MV-4-11 (cell line): Measurements from ENCODE around the gene TTC28.
A peak's percentile ranks its signal among the peaks of the same experiment; 100 is the strongest.

Experiments used
- DNase-seq: peaks from one replicate; lab custom pipeline; 2025; lab: John Stamatoyannopoulos, UW

The TTC28 gene

DNA sequence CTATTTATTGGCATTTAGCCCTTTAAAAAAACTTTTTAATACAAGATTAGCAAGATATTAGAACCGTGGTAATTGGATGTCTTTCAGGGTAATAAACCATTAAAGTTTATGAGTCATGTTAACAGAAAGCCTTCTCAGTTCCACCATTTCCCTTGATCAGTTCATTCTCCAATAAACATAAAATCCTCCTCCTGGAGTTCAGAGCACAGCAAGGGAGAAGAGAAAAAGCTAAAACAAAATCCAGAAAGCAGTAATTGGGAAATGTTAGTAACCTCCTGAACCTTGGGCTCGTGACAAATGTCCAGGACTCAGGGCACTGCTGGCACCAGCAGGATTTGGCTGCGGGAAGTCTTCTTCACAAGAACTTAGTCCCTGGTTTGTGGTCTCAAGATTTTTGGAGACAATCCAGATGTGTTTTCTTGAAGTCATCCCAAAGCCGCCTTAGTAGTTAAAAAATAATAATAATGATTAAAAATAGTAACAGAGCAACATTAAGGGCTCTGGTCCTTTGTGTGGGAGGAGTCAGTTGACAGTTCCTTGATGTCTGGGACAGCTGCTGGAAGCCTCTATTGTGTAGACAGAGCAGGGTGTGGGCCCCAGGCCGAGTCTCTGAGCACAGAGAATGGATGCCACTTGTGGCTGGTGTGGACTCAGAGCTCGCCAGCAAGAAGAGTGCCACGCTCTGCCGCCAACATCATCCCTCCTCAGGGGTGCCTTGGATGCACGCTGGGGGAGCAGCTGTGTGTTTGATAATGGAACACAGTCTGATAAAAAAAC lies 717.2 kb downstream of the TTC28 start:
- no peak for DNase-seq

DNA sequence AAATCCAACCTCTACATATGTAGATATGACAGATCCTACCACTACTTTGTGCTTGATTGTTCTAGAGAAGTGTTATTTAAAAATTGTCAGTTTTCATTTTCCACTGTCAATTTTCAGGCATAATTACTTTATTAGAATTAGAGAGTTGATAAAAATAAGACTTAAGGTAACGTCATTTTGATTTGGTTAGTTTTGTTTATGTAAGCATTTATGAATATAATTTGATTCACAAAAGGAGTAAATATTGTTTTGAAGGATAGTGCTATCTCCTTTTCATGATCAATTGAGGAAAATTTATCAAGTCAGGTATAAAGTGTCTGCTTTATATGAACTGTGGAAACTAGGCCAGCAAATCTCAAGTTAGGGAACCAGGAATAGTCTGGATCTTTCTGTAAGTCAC lies 718.0 kb downstream of the TTC28 start:
- no peak for DNase-seq

DNA sequence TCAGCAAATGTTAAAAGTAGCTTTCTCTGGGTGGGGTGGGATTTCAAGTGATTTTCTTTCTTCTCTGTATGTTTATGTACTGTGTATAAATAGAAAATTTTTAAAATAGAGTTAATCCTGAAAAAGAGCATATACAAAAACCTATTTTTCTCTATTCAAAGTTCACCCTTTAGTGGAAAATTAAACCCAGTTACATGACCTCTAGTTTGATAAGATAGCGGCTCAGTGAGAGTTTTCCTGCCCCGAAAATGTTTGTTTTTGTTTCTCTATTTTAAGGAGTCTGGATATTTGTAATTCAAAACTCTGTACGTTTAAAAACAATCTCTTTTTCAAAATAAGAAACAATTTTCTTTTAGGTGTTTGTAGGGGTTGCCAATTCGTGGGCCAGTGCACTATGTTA lies 718.5 kb downstream of the TTC28 start:
- DNase-seq, result no peak

DNA sequence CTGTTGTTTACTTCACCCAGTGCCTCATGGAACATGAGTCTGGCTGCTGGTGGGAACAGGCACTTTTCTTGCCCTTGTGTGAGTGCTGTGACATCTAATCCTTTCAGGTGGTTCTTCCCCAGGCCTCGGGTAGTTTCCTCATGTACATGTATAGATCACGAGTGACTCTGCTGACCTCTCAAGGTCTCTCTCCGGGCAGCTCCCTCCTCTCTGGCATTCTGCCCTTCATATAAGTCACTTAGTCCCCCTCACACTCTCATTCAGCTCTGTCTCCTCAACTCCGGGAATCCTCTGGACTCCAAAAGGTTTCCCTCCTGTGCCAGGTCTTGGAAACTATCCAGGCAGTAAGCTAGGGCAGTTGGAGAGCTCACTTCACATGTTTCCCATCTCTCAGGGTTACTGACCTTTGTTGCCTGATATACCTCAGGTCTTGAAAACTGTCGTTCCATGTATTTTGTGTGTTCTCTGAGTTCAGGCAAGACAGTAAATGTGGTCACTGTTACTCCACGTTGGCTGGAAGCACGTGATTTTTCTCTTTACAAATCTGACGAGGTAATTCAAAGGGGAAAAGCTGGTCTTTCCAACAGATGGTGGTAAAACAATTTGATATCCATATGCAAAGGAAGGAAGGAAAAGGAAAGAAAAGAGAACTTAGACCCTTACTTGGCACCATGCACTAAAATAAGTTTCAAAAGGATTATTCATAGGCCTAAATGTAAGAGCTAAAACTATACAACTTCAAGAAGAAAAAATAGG lies 720.1 kb downstream of the TTC28 start:
- no peak for DNase-seq

DNA sequence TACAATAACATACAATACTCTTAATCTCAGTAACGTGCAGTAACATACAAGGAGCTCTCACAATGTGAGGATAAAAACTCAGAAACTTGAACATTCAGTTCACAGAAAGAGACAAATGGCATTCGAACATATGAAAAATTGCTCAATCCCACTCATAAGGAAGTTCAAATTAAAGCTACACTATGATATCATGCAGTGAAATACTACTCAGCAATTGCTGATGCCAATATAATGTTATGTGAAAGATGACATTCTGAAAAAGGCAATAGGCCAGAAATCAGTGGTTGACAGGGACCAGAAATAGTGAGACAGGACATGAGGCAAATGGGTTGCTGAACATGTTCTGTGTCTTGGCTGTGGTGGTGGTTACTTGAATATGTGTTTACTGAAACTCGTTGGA lies 726.9 kb downstream of the TTC28 start:
- DNase-seq, result peak; percentile 29

DNA sequence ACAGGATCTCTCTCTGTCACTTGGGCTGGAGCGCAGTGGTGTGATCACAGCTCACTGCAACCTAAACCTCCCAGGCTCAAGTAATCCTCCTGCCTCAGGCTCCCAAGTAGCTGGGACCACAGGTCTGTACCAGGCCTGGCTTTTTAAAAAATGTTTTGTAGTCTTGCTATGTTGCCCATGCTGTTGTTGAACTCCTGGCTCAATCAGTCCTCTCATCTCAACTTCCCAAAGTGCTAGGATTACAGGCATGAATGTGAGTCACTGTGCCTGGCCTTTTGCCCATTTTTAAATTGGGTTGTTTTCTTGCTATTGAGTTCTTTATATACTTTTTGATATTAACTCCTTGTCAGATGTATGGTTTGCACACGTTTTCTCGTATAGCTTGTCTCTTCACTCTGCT lies 727.5 kb downstream of the TTC28 start:
- no peak for DNase-seq

DNA sequence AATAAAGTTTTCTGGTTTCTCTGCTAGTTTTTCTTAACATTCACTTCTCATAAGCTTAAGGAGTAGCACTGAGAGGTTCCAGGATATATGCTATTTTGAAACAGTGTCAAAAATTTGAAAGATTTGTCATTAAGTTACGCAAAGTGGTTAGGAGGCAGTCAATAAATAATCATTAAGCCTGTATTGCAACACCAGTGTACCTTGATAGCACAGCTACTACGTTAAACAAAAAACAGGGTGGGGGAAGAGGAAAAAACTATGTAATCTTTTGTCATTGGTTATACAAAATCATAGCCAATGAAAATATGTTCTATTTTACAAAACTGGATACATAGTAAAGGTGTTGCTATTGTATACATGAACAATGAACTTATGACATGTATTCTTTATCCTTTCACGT lies 730.2 kb downstream of the TTC28 start:
- DNase-seq, result no peak

DNA sequence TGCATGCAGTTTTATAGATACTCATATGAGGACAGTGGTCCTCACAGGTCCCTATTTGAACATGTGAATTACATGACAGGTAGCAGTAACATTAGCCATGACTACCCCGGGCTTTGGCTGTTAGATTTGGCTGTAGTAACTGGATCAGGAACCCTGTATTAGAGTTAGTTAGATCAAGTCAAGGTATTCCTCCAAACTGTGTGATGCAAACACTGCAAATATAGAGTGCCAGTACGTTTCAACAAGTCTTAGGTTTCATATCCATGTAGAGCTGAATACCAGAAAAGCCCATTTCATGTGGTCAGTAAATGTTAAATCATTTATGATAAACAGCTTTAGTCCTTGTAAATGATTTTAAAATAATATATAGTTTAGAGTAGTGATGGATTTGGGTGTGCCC lies 731.1 kb downstream of the TTC28 start:
- DNase-seq, result no peak

DNA sequence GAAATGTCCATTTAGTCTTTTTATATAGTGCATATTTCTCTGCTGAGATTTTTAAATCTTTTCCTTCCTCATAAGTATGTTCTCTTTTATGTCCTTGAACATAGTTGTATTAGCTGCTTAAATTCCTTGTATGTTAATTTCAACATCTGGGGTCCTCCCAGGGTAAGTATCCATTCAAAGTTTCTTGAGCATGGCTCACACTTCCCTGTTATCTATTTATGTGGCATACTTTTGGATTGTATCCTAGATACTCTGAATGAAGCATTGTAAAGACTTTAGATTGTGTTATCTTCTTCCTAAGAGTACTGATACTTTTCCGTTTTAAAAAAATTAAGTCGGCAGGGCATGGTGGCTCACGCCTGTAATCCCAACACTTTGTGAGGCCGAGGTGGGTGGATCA lies 732.2 kb downstream of the TTC28 start:
- no peak for DNase-seq

DNA sequence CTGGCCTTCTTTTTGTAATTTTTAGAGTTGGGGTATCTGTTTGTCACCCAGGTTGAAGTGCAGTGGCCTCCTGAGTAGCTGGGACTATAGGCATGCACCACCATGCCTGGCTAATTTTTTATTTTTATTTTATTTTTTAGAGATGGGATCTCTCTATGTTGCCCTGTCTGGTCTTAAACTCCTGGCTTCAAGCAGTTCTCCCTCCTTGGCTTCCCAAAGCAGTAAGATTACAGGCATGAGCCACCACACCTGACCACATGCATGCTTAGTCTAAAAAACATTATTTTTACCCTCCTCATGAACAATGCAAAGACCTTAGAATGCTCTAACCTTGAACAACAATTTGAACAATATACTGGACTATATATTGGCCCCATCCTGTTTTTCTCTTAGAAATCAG lies 738.5 kb downstream of the TTC28 start:
- no peak for DNase-seq

DNA sequence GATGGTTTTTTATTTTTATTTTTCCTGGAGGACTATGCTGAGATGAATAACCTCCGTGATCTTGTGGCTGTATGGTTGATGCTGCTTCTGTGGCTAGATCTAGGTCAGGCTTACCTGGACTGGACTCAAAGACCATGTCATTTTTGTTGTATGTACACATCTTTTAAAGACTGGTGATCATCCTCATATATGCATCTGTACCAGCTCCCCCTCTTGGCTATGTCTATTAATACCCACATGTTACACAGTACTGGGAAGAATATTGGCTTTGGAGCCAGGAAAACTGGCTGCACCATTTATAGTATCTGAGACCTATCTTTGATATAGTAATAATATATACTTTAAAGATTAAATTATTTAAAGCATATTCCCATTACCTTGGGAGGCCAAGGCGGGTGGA lies 742.2 kb downstream of the TTC28 start:
- DNase-seq, result no peak

DNA sequence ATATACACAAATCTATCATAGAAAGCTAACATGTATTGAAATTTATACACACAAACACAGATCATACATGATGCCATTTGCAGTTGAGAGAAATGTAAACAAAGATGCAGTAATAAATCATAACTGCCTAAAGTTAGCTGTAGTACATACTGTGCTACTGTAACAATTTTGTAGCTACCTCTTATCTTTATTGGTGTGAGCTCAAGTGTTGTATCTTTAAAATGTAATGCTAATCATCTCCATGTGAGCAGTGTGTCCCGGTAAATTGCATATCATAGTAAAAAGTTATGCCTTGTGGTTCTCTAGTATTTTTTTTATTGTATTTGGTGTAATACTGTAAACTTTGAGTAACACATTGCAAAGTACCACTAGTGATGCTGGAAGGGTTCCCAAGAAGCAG lies 743.7 kb downstream of the TTC28 start:
- DNase-seq, result no peak

DNA sequence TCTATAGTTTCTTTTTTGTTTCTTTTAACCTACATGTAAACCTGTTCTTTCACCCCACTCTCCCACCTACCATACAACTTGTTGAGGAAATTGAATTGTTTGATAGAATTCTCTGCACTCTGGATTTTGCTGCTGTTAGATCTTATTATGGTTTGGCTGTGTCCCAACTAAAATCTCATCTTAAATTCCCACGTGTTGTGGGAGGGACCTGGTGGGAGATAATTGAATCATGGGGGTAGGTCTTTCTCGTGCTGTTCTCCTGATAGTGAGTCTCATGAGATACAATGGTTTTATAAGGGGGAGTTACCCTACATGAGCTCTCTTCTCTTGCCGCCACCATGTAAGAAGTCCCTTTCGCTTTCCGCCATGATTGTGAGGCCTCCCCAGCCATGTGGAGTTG lies 745.6 kb downstream of the TTC28 start:
- no peak for DNase-seq

DNA sequence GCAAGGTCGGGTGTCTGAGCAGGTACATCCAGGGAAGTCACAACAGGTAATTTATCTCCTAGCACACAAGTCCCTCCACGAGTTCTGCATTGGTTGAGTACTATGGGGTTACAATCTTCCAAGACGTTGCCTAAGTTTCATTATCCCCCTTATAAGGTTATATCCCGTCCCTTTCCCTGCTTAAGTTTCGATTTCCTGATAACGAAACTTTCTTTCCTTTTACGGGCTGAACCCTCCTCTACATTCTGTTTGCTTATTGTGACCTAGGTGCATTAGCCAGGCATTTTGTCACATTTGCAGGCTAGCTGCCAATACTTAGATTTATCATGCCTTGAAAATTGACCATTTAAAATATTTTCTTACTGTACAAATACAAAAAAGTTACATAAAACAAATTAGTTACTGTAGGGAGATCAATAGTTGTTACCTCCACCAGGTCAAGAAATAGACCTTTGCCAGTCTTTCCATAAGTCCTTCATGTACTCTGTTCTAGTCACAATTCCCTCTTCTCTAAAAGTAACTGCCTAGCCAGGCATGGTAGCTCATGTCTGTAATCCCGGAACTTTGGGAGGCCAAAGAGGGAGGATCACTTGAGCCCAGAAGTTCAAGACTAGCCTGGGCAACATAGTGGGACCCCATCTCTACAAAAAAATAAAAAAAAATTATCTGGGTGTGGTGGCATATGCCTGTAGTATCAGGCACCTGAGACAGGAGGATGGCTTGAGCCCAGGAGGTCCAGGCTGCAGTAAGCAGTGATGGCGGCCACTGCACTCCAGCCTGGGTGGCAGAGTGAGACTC lies 746.3 kb downstream of the TTC28 start:
- no peak for DNase-seq

DNA sequence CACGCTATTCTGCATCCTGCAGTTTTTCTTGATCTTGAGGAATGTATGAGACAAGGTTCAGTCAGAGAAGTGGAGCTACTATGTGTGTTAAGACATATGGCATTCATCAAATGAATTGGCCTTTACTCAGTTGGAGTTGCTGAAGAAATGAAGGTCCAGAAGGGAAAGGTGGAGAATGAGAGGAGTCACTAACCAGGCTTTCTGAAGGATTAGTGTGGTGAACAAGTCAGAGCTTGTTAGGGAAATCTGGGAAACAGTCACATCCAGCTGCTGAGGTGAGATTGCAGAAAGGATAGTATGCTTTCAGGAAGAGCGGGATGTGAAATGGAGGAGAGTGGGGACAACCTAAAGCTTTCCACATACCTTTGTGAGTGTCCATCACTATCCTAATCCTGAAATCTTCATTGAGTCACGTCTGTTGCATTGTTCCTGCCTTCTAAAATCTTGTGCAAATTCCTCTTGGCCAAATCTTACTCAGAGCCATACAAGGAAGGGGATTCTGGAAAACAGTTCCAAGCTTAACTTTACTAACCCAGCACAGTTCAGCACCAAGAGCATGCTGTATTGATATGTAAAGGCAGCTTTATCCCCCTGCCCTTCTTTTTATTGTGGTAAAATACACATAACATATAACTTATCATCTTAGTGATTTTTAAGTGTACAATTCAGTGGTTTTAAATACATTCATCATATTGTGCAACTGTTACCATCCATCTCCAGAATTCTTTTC lies 749.1 kb downstream of the TTC28 start:
- DNase-seq, result no peak
